ENCODE data around the gene RELB. TPM values are rescaled to one million over a fixed set of nuclear protein-coding genes. Genes with fewer than 3 reads are reported as not detected.
A peak's percentile ranks its signal among the peaks of the same experiment; 100 is the strongest.

RELB gene
- polyA plus RNA-seq, 5 donors: 3.4 to 6.9 (median 4.7) TPM

- peak in 1 of 2 donors; percentile 54 for DNase-seq
Measured at GRCh38 chr19:45079063-45079910, 78.0 kb downstream of the RELB start, which contains the start of gene GEMIN7. Gene GEMIN7, plus strand, starts transcription at chr19:45079260. Its CDS starts 10,855 bp downstream, at chr19:45090115.

- no peak for DNase-seq
Measured at GRCh38 chr19:45079911-45080370, 78.7 kb downstream of the RELB start.

- no peak for DNase-seq
Measured at GRCh38 chr19:45082170-45082569, 80.9 kb downstream of the RELB start.

GRCh38 chr19:45086480-45086879 is 85.2 kb downstream of the RELB start:
- DNase-seq: no peak

GRCh38 chr19:45087531-45087930 is 86.3 kb downstream of the RELB start:
- DNase-seq: no peak

Other genes with a start within 250 kb of the RELB start
- 1 to 10 TPM; 2.6 to 4.6 (median 4.3) TPM for gene CBLC, start 223.6 kb upstream of the RELB start, polyA plus RNA-seq (ENCODE audit: insufficient read depth in 1 of 5, insufficient read length in 5 of 5, low replicate concordance in 1 of 5)
- gene BCAM, start 192.4 kb upstream of the RELB start, polyA plus RNA-seq (ENCODE audit: insufficient read depth in 1 of 5, insufficient read length in 5 of 5, low replicate concordance in 1 of 5): 100 to 1,000 TPM in 4 of 5 donors, 10 to 100 TPM in 1; 95.9 to 268 (median 141) TPM
- gene NECTIN2, start 155.2 kb upstream of the RELB start, polyA plus RNA-seq (ENCODE audit: insufficient read depth in 1 of 5, insufficient read length in 5 of 5, low replicate concordance in 1 of 5): 10 to 100 TPM; 65.3 to 86.5 (median 74.5) TPM
- gene TOMM40, start 110.2 kb upstream of the RELB start, polyA plus RNA-seq (ENCODE audit: insufficient read depth in 1 of 5, insufficient read length in 5 of 5, low replicate concordance in 1 of 5): 10 to 100 TPM; 29.9 to 51.4 (median 32.4) TPM
- 10 to 100 TPM; 19.3 to 55.8 (median 26.2) TPM for gene APOE, start 95.7 kb upstream of the RELB start, polyA plus RNA-seq (ENCODE audit: insufficient read depth in 1 of 5, insufficient read length in 5 of 5, low replicate concordance in 1 of 5)
- gene APOC1, start 86.9 kb upstream of the RELB start, polyA plus RNA-seq (ENCODE audit: insufficient read depth in 1 of 5, insufficient read length in 5 of 5, low replicate concordance in 1 of 5): 10 to 100 TPM in 4 of 5 donors, 1 to 10 TPM in 1; 7.0 to 16.3 (median 13.2) TPM
- gene APOC4, start 59.2 kb upstream of the RELB start, polyA plus RNA-seq (ENCODE audit: insufficient read depth in 1 of 5, insufficient read length in 5 of 5, low replicate concordance in 1 of 5): under 1 TPM in 1 of 5 donors, not detected in 4; 0.30 TPM
- gene APOC2, start 55.4 kb upstream of the RELB start, polyA plus RNA-seq (ENCODE audit: insufficient read depth in 1 of 5, insufficient read length in 5 of 5, low replicate concordance in 1 of 5): 1 to 10 TPM in 1 of 5 donors, under 1 TPM in 2, not detected in 2; 0.21 to 7.5 (median 0.25) TPM
- gene CLPTM1, start 46.1 kb upstream of the RELB start, polyA plus RNA-seq (ENCODE audit: insufficient read depth in 1 of 5, insufficient read length in 5 of 5, low replicate concordance in 1 of 5): 10 to 100 TPM; 55.4 to 78.7 (median 67.1) TPM
- 10 to 100 TPM; 62.9 to 92.4 (median 82.9) TPM for gene CLASRP, start 37.6 kb downstream of the RELB start, polyA plus RNA-seq (ENCODE audit: insufficient read depth in 1 of 5, insufficient read length in 5 of 5, low replicate concordance in 1 of 5)
- 1 to 10 TPM in 2 of 5 donors, under 1 TPM in 3; 0.39 to 2.0 (median 0.93) TPM for gene ZNF296, start 75.0 kb downstream of the RELB start, polyA plus RNA-seq (ENCODE audit: insufficient read depth in 1 of 5, insufficient read length in 5 of 5, low replicate concordance in 1 of 5)
- gene GEMIN7, start 77.8 kb downstream of the RELB start, polyA plus RNA-seq (ENCODE audit: insufficient read depth in 1 of 5, insufficient read length in 5 of 5, low replicate concordance in 1 of 5): 10 to 100 TPM; 17.0 to 24.9 (median 21.5) TPM
- gene PPP1R37, start 91.7 kb downstream of the RELB start, polyA plus RNA-seq (ENCODE audit: insufficient read depth in 1 of 5, insufficient read length in 5 of 5, low replicate concordance in 1 of 5): 10 to 100 TPM; 15.1 to 31.4 (median 21.0) TPM
- gene NKPD1, start 159.5 kb downstream of the RELB start, polyA plus RNA-seq (ENCODE audit: insufficient read depth in 1 of 5, insufficient read length in 5 of 5, low replicate concordance in 1 of 5): under 1 TPM; 0.10 to 0.19 (median 0.12) TPM
- 10 to 100 TPM; 18.7 to 37.7 (median 24.4) TPM for gene TRAPPC6A, start 176.8 kb downstream of the RELB start, polyA plus RNA-seq (ENCODE audit: insufficient read depth in 1 of 5, insufficient read length in 5 of 5, low replicate concordance in 1 of 5)
- gene BLOC1S3, start 177.3 kb downstream of the RELB start, polyA plus RNA-seq (ENCODE audit: insufficient read depth in 1 of 5, insufficient read length in 5 of 5, low replicate concordance in 1 of 5): 10 to 100 TPM in 3 of 5 donors, 1 to 10 TPM in 2; 8.3 to 12.7 (median 11.5) TPM
- gene EXOC3L2, start 243.9 kb downstream of the RELB start, polyA plus RNA-seq (ENCODE audit: insufficient read depth in 1 of 5, insufficient read length in 5 of 5, low replicate concordance in 1 of 5): 1 to 10 TPM in 4 of 5 donors, under 1 TPM in 1; 0.84 to 2.8 (median 1.5) TPM
- gene MARK4, start 249.8 kb downstream of the RELB start, polyA plus RNA-seq (ENCODE audit: insufficient read depth in 1 of 5, insufficient read length in 5 of 5, low replicate concordance in 1 of 5): 10 to 100 TPM; 24.9 to 40.4 (median 38.9) TPM

All from right lung (tissue), 5 donors.